Astrocyte of the spinal cord (primary cell): ENCODE results near the gene MBL2.

Experiments
- DNase-seq: peaks from one replicate; pipeline ENCODE4 v3.0.0; 2011; ENCODE audit warnings: low read depth, low spot score
- H3K4me3 ChIP-seq: 2 replicates; pipeline ENCODE4 v1.5.1; 2011; ENCODE audit warnings: low read depth, mild to moderate bottlenecking, low read length, moderate library complexity
- CTCF ChIP-seq: IDR thresholded peaks from 2 replicates; pipeline ENCODE4 v1.5.1; 2012; ENCODE audit warnings: low read depth, mild to moderate bottlenecking, low read length, inconsistent platforms
- in situ Hi-C: cut with HindIII; loops from 2 replicates; pipeline ENCODE4 v1.10.0; 2017; ENCODE audit warnings: low sequenced_read_pairs

MBL2 gene

GRCh38 chr10:52805414-52806285, 33.1 kb upstream of the MBL2 start:
- no peak overlapping the region for H3K4me3 ChIP-seq
- no peak for DNase-seq
- in situ Hi-C loops: no loop called here
- no peak for TF ChIP-seq CTCF

DNA sequence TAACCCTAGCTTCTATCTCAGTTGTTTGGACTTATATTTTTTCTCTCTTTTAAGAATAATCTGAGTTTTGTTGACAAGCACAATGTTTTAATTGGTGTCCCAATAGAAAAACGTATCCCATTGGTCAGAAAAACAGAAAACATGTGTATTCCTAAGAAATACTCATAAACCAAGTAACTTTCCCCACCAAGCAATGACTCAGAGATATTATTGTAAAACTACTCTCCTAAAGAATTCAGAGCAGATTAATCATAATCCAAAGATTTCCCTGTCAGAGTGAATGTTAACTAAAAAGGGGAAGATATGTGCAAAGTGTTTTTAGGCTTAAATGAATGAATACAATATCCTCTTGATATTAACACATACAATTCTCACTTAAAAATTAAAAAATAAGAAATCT, 29.4 kb upstream of the MBL2 start:
- no peak for TF ChIP-seq CTCF
- DNase-seq: no peak
- in situ Hi-C loops: no loop called here
- H3K4me3 ChIP-seq: no peak overlapping the region

GRCh38 chr10:52786098-52786497, 13.5 kb upstream of the MBL2 start:
- H3K4me3 ChIP-seq: no peak overlapping the region
- no peak for TF ChIP-seq CTCF
- in situ Hi-C loops: no loop called here
- DNase-seq: no peak

GRCh38 chr10:52785418-52785817, 12.8 kb upstream of the MBL2 start:
- no peak overlapping the region for H3K4me3 ChIP-seq
- DNase-seq: no peak
- in situ Hi-C loops: no loop called here
- TF ChIP-seq CTCF: no peak

GRCh38 chr10:52783726-52784125, 11.1 kb upstream of the MBL2 start:
- no peak for TF ChIP-seq CTCF
- in situ Hi-C loops: no loop called here
- no peak for DNase-seq
- H3K4me3 ChIP-seq: no peak overlapping the region

- H3K4me3 ChIP-seq: no peak overlapping the region
- no peak for DNase-seq
- in situ Hi-C loops: no loop called here
- TF ChIP-seq CTCF: no peak
Measured at GRCh38 chr10:52782554-52782953, 10.0 kb upstream of the MBL2 start.
